HEK293 (cell line): ENCODE measurements around the gene HOXC10.

ENCODE experiments used
- BCL6B ChIP-seq: fragments of 450-650 bp; formaldehyde crosslinking; IDR thresholded peaks from 2 replicates; pipeline ENCODE4 v1.5.1; 2017; ENCODE audit warnings: missing biosample characterization, missing genetic modification characterization
- GLI4 ChIP-seq: fragments of 450-650 bp; formaldehyde crosslinking; IDR thresholded peaks from 2 replicates; pipeline ENCODE4 v1.5.1; 2016; ENCODE audit warnings: missing biosample characterization, missing genetic modification characterization
- HOXA7 ChIP-seq: sonication (generic); formaldehyde crosslinking; IDR thresholded peaks from 2 replicates; pipeline ENCODE4 v1.8.1; 2022; ENCODE audit warnings: missing genetic modification reagents, borderline replicate concordance
- HOXC10 ChIP-seq: sonication (generic); formaldehyde crosslinking; IDR thresholded peaks from 2 replicates; pipeline ENCODE4 v1.8.1; 2023; ENCODE audit warnings: mild to moderate bottlenecking, missing genetic modification reagents
- KLF10 ChIP-seq: fragments of 450-650 bp; IDR thresholded peaks from 2 replicates; pipeline ENCODE4 v1.5.1; 2018; ENCODE audit warnings: missing biosample characterization, mild to moderate bottlenecking, missing genetic modification characterization
- KLF9 ChIP-seq: fragments of 450-650 bp; formaldehyde crosslinking; IDR thresholded peaks from 2 replicates; pipeline ENCODE4 v1.5.1; 2016; ENCODE audit warnings: missing biosample characterization, missing genetic modification characterization, low read depth
- MYNN ChIP-seq: fragments of 450-650 bp; formaldehyde crosslinking; IDR thresholded peaks from 2 replicates; pipeline ENCODE4 v1.5.1; 2016; ENCODE audit warnings: missing biosample characterization, missing genetic modification characterization, borderline replicate concordance
- WT1 ChIP-seq: fragments of 450-650 bp; formaldehyde crosslinking; IDR thresholded peaks from 2 replicates; pipeline ENCODE4 v1.5.1; 2016; ENCODE audit warnings: missing biosample characterization, missing genetic modification characterization
- ZBTB20 ChIP-seq: fragments of 450-650 bp; formaldehyde crosslinking; IDR thresholded peaks from 2 replicates; pipeline ENCODE4 v1.5.1; 2016; ENCODE audit warnings: missing biosample characterization, missing genetic modification characterization
- ZBTB8A ChIP-seq: fragments of 450-650 bp; formaldehyde crosslinking; IDR thresholded peaks from 2 replicates; pipeline ENCODE4 v1.5.1; 2016; ENCODE audit warnings: missing biosample characterization, missing genetic modification characterization
- ZEB2 ChIP-seq: fragments of 450-650 bp; formaldehyde crosslinking; IDR thresholded peaks from 2 replicates; pipeline ENCODE4 v1.5.1; 2016; ENCODE audit warnings: missing biosample characterization, missing genetic modification characterization
- ZFP41 ChIP-seq: fragments of 450-650 bp; formaldehyde crosslinking; IDR thresholded peaks from 2 replicates; pipeline ENCODE4 v1.5.1; 2016; ENCODE audit warnings: missing biosample characterization, missing genetic modification characterization, borderline replicate concordance
- ZNF121 ChIP-seq: fragments of 450-650 bp; formaldehyde crosslinking; IDR thresholded peaks from 2 replicates; pipeline ENCODE4 v1.5.1; 2016; ENCODE audit warnings: missing biosample characterization, missing genetic modification characterization
- ZNF132 ChIP-seq: fragments of 450-650 bp; formaldehyde crosslinking; IDR thresholded peaks from 2 replicates; pipeline ENCODE4 v1.5.1; 2017; ENCODE audit warnings: missing biosample characterization, missing genetic modification characterization, borderline replicate concordance
- ZNF133 ChIP-seq: fragments of 450-650 bp; formaldehyde crosslinking; IDR thresholded peaks from 2 replicates; pipeline ENCODE4 v1.5.1; 2016; ENCODE audit warnings: missing biosample characterization, missing genetic modification characterization
- ZNF138 ChIP-seq: fragments of 450-650 bp; formaldehyde crosslinking; IDR thresholded peaks from 2 replicates; pipeline ENCODE4 v1.5.1; 2016; ENCODE audit warnings: missing biosample characterization, missing genetic modification characterization, borderline replicate concordance
- ZNF169 ChIP-seq: fragments of 450-650 bp; formaldehyde crosslinking; IDR thresholded peaks from 2 replicates; pipeline ENCODE4 v1.5.1; 2016; ENCODE audit warnings: missing biosample characterization, missing genetic modification characterization
- ZNF2 ChIP-seq: fragments of 450-650 bp; formaldehyde crosslinking; IDR thresholded peaks from 2 replicates; pipeline ENCODE4 v1.5.1; 2016; ENCODE audit warnings: missing biosample characterization, missing genetic modification characterization
- ZNF248 ChIP-seq: fragments of 450-650 bp; formaldehyde crosslinking; IDR thresholded peaks from 2 replicates; pipeline ENCODE4 v1.5.1; 2017; ENCODE audit warnings: missing biosample characterization, missing genetic modification characterization
- ZNF324 ChIP-seq: fragments of 450-650 bp; formaldehyde crosslinking; IDR thresholded peaks from 2 replicates; pipeline ENCODE4 v1.5.1; 2016; ENCODE audit warnings: missing biosample characterization, missing genetic modification characterization
- ZNF600 ChIP-seq: fragments of 450-650 bp; formaldehyde crosslinking; IDR thresholded peaks from 2 replicates; pipeline ENCODE4 v1.5.1; 2016; ENCODE audit warnings: missing biosample characterization, missing genetic modification characterization
- ZNF626 ChIP-seq: fragments of 450-650 bp; sonication (Bioruptor Pico); formaldehyde crosslinking; IDR thresholded peaks from 2 replicates; pipeline ENCODE4 v1.5.1; 2018; ENCODE audit warnings: missing biosample characterization, missing genetic modification characterization, inconsistent platforms
- ZNF658 ChIP-seq: fragments of 450-650 bp; formaldehyde crosslinking; IDR thresholded peaks from 2 replicates; pipeline ENCODE4; 2016; ENCODE audit warnings: missing biosample characterization, missing genetic modification characterization
- ZNF660 ChIP-seq: fragments of 450-650 bp; IDR thresholded peaks from 2 replicates; pipeline ENCODE4 v1.5.1; 2018; ENCODE audit warnings: missing biosample characterization, mild to moderate bottlenecking, missing genetic modification characterization
- ZNF707 ChIP-seq: fragments of 450-650 bp; formaldehyde crosslinking; IDR thresholded peaks from 2 replicates; pipeline ENCODE4 v1.5.1; 2016; ENCODE audit warnings: missing biosample characterization, missing genetic modification characterization
- ZNF747 ChIP-seq: fragments of 450-650 bp; formaldehyde crosslinking; IDR thresholded peaks from 2 replicates; pipeline ENCODE4 v1.5.1; 2016; ENCODE audit warnings: missing biosample characterization, missing genetic modification characterization
- TF ChIP-seq, protein P1 (sequence below): fragments of 450-650 bp; formaldehyde crosslinking; IDR thresholded peaks from 2 replicates; pipeline ENCODE4 v1.5.1; 2016; ENCODE audit warnings: missing biosample characterization, missing genetic modification characterization
- TF ChIP-seq, protein P2 (sequence below): fragments of 450-650 bp; formaldehyde crosslinking; IDR thresholded peaks from 2 replicates; pipeline ENCODE4 v1.5.0; 2017; ENCODE audit warnings: missing biosample characterization, missing genetic modification characterization, borderline replicate concordance
- TF ChIP-seq, protein P3 (sequence below): fragments of 450-650 bp; formaldehyde crosslinking; IDR thresholded peaks from 2 replicates; pipeline ENCODE4 v1.5.1; 2016; ENCODE audit warnings: missing biosample characterization, missing genetic modification characterization
- TF ChIP-seq, protein P4 (sequence below): fragments of 450-650 bp; IDR thresholded peaks from 2 replicates; pipeline ENCODE4 v1.5.1; 2018; ENCODE audit warnings: missing biosample characterization, missing genetic modification characterization

Gene HOXC10

GRCh38 chr12:53978477-53979356, 6.2 kb upstream of the HOXC10 start (continued):
- TF ChIP-seq, protein P1, sequence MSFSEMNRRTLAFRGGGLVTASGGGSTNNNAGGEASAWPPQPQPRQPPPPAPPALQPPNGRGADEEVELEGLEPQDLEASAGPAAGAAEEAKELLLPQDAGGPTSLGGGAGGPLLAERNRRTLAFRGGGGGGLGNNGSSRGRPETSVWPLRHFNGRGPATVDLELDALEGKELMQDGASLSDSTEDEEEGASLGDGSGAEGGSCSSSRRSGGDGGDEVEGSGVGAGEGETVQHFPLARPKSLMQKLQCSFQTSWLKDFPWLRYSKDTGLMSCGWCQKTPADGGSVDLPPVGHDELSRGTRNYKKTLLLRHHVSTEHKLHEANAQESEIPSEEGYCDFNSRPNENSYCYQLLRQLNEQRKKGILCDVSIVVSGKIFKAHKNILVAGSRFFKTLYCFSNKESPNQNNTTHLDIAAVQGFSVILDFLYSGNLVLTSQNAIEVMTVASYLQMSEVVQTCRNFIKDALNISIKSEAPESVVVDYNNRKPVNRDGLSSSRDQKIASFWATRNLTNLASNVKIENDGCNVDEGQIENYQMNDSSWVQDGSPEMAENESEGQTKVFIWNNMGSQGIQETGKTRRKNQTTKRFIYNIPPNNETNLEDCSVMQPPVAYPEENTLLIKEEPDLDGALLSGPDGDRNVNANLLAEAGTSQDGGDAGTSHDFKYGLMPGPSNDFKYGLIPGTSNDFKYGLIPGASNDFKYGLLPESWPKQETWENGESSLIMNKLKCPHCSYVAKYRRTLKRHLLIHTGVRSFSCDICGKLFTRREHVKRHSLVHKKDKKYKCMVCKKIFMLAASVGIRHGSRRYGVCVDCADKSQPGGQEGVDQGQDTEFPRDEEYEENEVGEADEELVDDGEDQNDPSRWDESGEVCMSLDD (tag by site-specific recombination), result no peak
- TF ChIP-seq ZNF747 (no peak), ZNF324 (tag by site-specific recombination) (no peak), ZNF248 (tag by site-specific recombination) (no peak), ZNF121 (no peak), ZBTB8A (tag by site-specific recombination) (peak; percentile 86; the same call in 1 of the 2 replicates), ZFP41 (tag by site-specific recombination) (no peak), ZEB2 (tag by site-specific recombination) (peak; percentile 42; the same call in 1 of the 2 replicates), MYNN (tag by site-specific recombination) (no peak), ZNF626 (tag by site-specific recombination) (no peak), GLI4 (no peak), ZNF133 (tag by site-specific recombination) (no peak), KLF9 (tag by site-specific recombination) (peak; percentile 22; the same call in 1 of the 2 replicates), ZNF2 (tag by site-specific recombination) (no peak), ZBTB20 (no peak), ZNF132 (tag by site-specific recombination) (no peak), ZNF138 (tag by site-specific recombination) (no peak), KLF10 (tag by site-specific recombination) (peak; percentile 48; the same call in 1 of the 2 replicates), ZNF658 (no peak), BCL6B (tag by site-specific recombination) (no peak), ZNF169 (tag by site-specific recombination) (no peak), ZNF600 (tag by site-specific recombination) (no peak), ZNF660 (peak; percentile 72; the same call in 1 of the 2 replicates), HOXA7 (CRISPR knock-in tag) (no peak), WT1 (tag by site-specific recombination) (peak; percentile 85), HOXC10 (CRISPR knock-in tag) (no peak), ZNF707 (tag by site-specific recombination) (no peak)
- TF ChIP-seq, protein P2, sequence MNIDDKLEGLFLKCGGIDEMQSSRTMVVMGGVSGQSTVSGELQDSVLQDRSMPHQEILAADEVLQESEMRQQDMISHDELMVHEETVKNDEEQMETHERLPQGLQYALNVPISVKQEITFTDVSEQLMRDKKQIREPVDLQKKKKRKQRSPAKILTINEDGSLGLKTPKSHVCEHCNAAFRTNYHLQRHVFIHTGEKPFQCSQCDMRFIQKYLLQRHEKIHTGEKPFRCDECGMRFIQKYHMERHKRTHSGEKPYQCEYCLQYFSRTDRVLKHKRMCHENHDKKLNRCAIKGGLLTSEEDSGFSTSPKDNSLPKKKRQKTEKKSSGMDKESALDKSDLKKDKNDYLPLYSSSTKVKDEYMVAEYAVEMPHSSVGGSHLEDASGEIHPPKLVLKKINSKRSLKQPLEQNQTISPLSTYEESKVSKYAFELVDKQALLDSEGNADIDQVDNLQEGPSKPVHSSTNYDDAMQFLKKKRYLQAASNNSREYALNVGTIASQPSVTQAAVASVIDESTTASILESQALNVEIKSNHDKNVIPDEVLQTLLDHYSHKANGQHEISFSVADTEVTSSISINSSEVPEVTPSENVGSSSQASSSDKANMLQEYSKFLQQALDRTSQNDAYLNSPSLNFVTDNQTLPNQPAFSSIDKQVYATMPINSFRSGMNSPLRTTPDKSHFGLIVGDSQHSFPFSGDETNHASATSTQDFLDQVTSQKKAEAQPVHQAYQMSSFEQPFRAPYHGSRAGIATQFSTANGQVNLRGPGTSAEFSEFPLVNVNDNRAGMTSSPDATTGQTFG (tag by site-specific recombination), result no peak
- TF ChIP-seq, protein P3, sequence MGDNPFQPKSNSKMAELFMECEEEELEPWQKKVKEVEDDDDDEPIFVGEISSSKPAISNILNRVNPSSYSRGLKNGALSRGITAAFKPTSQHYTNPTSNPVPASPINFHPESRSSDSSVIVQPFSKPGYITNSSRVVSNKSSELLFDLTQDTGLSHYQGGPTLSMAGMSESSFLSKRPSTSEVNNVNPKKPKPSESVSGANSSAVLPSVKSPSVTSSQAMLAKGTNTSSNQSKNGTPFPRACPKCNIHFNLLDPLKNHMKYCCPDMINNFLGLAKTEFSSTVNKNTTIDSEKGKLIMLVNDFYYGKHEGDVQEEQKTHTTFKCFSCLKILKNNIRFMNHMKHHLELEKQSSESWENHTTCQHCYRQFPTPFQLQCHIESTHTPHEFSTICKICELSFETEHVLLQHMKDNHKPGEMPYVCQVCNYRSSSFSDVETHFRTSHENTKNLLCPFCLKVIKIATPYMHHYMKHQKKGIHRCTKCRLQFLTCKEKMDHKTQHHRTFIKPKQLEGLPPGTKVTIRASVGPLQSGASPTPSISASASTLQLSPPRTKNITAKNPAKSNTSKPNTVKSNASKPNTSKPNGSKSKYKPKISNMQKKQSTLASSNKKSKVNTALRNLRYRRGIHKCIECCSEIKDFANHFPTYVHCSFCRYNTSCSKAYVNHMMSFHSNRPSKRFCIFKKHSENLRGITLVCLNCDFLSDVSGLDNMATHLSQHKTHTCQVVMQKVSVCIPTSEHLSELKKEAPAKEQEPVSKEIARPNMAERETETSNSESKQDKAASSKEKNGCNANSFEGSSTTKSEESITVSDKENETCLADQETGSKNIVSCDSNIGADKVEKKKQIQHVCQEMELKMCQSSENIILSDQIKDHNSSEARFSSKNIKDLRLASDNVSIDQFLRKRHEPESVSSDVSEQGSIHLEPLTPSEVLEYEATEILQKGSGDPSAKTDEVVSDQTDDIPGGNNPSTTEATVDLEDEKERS, result no peak
- TF ChIP-seq, protein P4, sequence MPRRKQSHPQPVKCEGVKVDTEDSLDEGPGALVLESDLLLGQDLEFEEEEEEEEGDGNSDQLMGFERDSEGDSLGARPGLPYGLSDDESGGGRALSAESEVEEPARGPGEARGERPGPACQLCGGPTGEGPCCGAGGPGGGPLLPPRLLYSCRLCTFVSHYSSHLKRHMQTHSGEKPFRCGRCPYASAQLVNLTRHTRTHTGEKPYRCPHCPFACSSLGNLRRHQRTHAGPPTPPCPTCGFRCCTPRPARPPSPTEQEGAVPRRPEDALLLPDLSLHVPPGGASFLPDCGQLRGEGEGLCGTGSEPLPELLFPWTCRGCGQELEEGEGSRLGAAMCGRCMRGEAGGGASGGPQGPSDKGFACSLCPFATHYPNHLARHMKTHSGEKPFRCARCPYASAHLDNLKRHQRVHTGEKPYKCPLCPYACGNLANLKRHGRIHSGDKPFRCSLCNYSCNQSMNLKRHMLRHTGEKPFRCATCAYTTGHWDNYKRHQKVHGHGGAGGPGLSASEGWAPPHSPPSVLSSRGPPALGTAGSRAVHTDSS (tag by site-specific recombination), result no peak
